Measurements from ENCODE around the gene TOGARAM2. TPM values are rescaled to one million over a fixed set of nuclear protein-coding genes. Genes with fewer than 3 reads are reported as not detected.
"Not testable (repeated sequence)": the region's sequence is repeated elsewhere in the genome, so short reads cannot be mapped to it uniquely, and the experiment has no call there.

TOGARAM2 gene
- total and polyA plus RNA-seq, 2 experiments from 2014 or later: not detected

DNA sequence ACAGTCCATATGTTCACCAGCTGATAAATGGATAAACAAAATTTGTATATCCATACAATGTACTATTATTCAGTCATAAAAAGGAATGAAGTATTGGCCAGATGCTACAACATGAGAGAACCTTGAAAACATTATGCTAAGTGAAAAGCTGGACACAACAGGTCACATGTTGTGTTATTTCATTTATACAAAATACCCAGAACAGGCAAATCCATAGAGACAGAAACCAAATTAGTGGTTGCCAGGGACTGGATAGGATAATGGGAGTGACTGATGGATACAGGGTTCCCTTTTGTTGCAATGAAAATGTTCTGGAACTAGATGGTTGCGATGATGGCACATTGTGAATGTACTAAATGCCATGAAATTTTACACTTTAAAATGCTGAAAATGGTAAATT, 103.5 kb downstream of the TOGARAM2 start:
- Histone ChIP-seq H3K79me2 (ENCODE audit: insufficient read depth) (no peaks in the 10 kb centered on the region), H3K27ac (no peak overlapping the region), H3F3A (ENCODE audit: insufficient read depth) (no peaks in the 10 kb centered on the region), H3K9me2 (ENCODE audit: insufficient read depth) (no peaks in the 10 kb centered on the region), H4K20me1 (ENCODE audit: insufficient read depth) (no peaks in the 10 kb centered on the region), H3K36me3 (ENCODE audit: low read depth) (no peaks in the 10 kb centered on the region), H3K9me3 (ENCODE audit: low read depth) (no peaks in the 10 kb centered on the region), H3K27me3 (replicated peaks; ENCODE audit: insufficient read depth) (no peaks in the 10 kb centered on the region), H3K4me3 (no peak overlapping the region), H3K4me2 (ENCODE audit: unreplicated experiment) (no peak overlapping the region), H3K4me1 (ENCODE audit: insufficient read depth) (no peaks in the 10 kb centered on the region), H3K9ac (no peak overlapping the region), H2AFZ (no peak overlapping the region)
- no peak for DNase-seq
- 95 to 100% methylated on average over 1 of the region's 1 CpG for WGBS, 2 experiments (ENCODE audit: low coverage in 1 of 2, low lambda C conversion rate in 2 of 2, missing lambda C conversion rate in 2 of 2)
- TF ChIP-seq EZH2 (IDR thresholded peaks at IDR 0.05; ENCODE audit: insufficient read depth, poor library complexity, severe bottlenecking) (no peak), EZH2phosphoT487 (IDR thresholded peaks at IDR 0.05; ENCODE audit: insufficient read depth, low read depth) (no peak)
- in situ Hi-C loops (cut with MboI): no loop called here

DNA sequence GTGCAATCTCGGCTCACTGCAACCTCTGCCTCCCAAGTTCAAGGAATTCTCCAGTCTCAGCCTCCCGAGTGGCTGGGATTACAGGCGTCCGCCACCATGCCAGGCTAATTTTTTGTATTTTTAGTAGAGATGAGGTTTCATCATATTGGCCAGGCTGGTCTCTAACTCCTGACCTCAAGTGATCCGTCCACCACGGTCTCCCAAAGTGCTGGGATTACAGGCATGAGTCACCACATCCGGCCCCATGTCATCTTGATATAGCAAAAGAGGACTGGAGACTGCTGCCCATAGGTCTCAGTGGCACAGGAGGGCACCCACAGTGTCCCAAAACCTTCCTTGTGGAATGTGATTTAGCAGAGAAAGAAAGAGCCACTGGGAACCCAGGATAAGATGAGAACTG, 109.2 kb downstream of the TOGARAM2 start:
- H3K9me3 ChIP-seq (ENCODE audit: low read depth); H3K4me3 ChIP-seq; H3K4me2 ChIP-seq (ENCODE audit: unreplicated experiment); H3F3A ChIP-seq (ENCODE audit: insufficient read depth); H3K36me3 ChIP-seq (ENCODE audit: low read depth); H3K27me3 ChIP-seq (replicated peaks; ENCODE audit: insufficient read depth); H3K9me2 ChIP-seq (ENCODE audit: insufficient read depth); H3K27ac ChIP-seq; in situ Hi-C loops (cut with MboI); H2AFZ ChIP-seq; H4K20me1 ChIP-seq (ENCODE audit: insufficient read depth); H3K9ac ChIP-seq; DNase-seq; H3K4me1 ChIP-seq (ENCODE audit: insufficient read depth); H3K79me2 ChIP-seq (ENCODE audit: insufficient read depth): not testable (repeated sequence)
- WGBS, 2 experiments (ENCODE audit: low coverage in 1 of 2, low lambda C conversion rate in 2 of 2, missing lambda C conversion rate in 2 of 2): 68 to 74% methylated on average over 7 of the region's 7 CpGs

DNA sequence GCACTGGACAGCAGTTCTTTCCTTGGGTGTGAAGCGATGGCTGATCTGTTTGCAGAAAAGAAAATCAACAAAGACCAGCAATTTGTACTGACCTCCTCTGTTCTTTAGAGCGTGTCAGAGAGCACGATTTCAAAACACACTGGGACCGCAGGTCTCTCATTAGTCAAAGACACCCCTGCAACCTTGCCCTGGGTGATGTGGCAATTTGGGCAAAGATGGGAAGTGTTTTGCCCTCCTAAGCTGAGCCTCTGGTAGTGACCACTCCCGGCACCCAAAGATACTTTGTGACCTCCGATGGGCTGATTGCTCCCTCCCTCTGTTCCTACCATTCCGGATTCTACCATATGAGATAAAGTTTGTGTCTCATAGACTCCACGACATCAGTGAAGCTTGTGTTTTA, 115.9 kb downstream of the TOGARAM2 start:
- Histone ChIP-seq H3K4me2 (ENCODE audit: unreplicated experiment) (no peak overlapping the region), H2AFZ (no peak overlapping the region), H3K79me2 (ENCODE audit: insufficient read depth) (no peaks in the 10 kb centered on the region), H3K4me1 (ENCODE audit: insufficient read depth) (no peaks in the 10 kb centered on the region), H3K27me3 (replicated peaks; ENCODE audit: insufficient read depth) (no peaks in the 10 kb centered on the region), H3K9me3 (ENCODE audit: low read depth) (no peaks in the 10 kb centered on the region), H3K4me3 (no peak overlapping the region), H4K20me1 (ENCODE audit: insufficient read depth) (no peaks in the 10 kb centered on the region), H3F3A (ENCODE audit: insufficient read depth) (no peaks in the 10 kb centered on the region), H3K36me3 (ENCODE audit: low read depth) (no peaks in the 10 kb centered on the region), H3K27ac (no peak overlapping the region), H3K9me2 (ENCODE audit: insufficient read depth) (no peaks in the 10 kb centered on the region), H3K9ac (no peak overlapping the region)
- WGBS, 2 experiments (ENCODE audit: low coverage in 1 of 2, low lambda C conversion rate in 2 of 2, missing lambda C conversion rate in 2 of 2): 82 to 83% methylated on average over 8 of the region's 8 CpGs
- no peak for DNase-seq
- in situ Hi-C loops (cut with MboI): no loop called here
- TF ChIP-seq EZH2 (IDR thresholded peaks at IDR 0.05; ENCODE audit: insufficient read depth, poor library complexity, severe bottlenecking) (no peak), EZH2phosphoT487 (IDR thresholded peaks at IDR 0.05; ENCODE audit: insufficient read depth, low read depth) (no peak)

DNA sequence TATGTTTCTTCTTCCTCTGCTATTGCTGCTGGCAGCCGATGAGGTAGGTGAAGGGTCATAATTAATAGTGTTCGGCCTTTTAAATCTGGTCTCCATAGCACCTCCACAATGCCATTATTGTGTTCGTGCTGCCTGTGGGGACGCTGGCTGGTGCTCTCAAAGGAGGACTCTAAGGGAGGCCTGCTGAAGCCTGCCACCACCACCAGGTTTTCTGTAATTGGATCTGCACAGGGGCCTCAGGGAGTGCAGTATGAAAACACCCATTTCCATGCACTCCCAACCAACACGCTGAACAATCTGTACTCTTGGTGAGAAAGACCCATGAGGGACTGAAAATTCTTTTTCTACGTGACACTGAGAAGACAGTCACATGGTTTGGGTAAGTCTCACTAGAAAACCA, 116.5 kb downstream of the TOGARAM2 start:
- Histone ChIP-seq H3F3A (ENCODE audit: insufficient read depth) (no peaks in the 10 kb centered on the region), H3K4me3 (no peak overlapping the region), H3K4me2 (ENCODE audit: unreplicated experiment) (no peak overlapping the region), H3K27me3 (replicated peaks; ENCODE audit: insufficient read depth) (no peaks in the 10 kb centered on the region), H3K27ac (no peak overlapping the region), H4K20me1 (ENCODE audit: insufficient read depth) (no peaks in the 10 kb centered on the region), H3K4me1 (ENCODE audit: insufficient read depth) (no peaks in the 10 kb centered on the region), H2AFZ (no peak overlapping the region), H3K9ac (no peak overlapping the region), H3K9me3 (ENCODE audit: low read depth) (no peaks in the 10 kb centered on the region), H3K36me3 (ENCODE audit: low read depth) (no peaks in the 10 kb centered on the region), H3K9me2 (ENCODE audit: insufficient read depth) (no peaks in the 10 kb centered on the region), H3K79me2 (ENCODE audit: insufficient read depth) (no peaks in the 10 kb centered on the region)
- WGBS, 2 experiments (ENCODE audit: low coverage in 1 of 2, low lambda C conversion rate in 2 of 2, missing lambda C conversion rate in 2 of 2): 66 to 75% methylated on average over 6 of the region's 6 CpGs
- in situ Hi-C loops (cut with MboI): no loop called here
- TF ChIP-seq EZH2phosphoT487 (IDR thresholded peaks at IDR 0.05; ENCODE audit: insufficient read depth, low read depth) (no peak), EZH2 (IDR thresholded peaks at IDR 0.05; ENCODE audit: insufficient read depth, poor library complexity, severe bottlenecking) (no peak)
- no peak for DNase-seq

DNA sequence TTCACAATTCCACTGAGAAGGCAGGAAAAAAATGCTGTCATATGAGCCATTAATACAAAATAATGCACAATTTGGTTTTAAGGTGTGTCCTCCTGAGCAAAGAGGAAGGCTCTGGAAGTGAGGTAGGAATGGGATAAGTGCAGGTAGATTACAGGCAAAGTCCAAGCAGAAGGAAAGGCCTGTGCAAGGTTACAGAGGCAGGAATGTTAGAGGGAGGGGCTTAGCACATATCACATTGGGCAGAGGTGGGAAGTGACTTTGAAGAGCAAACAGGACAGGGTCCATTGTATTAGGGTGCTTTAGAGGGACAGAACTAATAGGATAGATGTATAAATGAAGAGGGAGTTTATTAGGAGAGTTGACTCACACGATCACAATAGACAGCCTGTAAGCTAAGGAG, 119.5 kb downstream of the TOGARAM2 start:
- Histone ChIP-seq H3K36me3 (ENCODE audit: low read depth) (no peaks in the 10 kb centered on the region), H3K9me3 (ENCODE audit: low read depth) (no peaks in the 10 kb centered on the region), H3K4me1 (ENCODE audit: insufficient read depth) (no peaks in the 10 kb centered on the region), H3F3A (ENCODE audit: insufficient read depth) (no peaks in the 10 kb centered on the region), H2AFZ (no peak overlapping the region), H3K4me2 (ENCODE audit: unreplicated experiment) (no peak overlapping the region), H3K79me2 (ENCODE audit: insufficient read depth) (no peaks in the 10 kb centered on the region), H3K4me3 (no peak overlapping the region), H3K9me2 (ENCODE audit: insufficient read depth) (no peaks in the 10 kb centered on the region), H3K9ac (no peak overlapping the region), H3K27ac (no peak overlapping the region), H3K27me3 (replicated peaks; ENCODE audit: insufficient read depth) (no peaks in the 10 kb centered on the region), H4K20me1 (ENCODE audit: insufficient read depth) (no peaks in the 10 kb centered on the region)
- in situ Hi-C loops (cut with MboI): no loop called here
- WGBS, 2 experiments (ENCODE audit: low coverage in 1 of 2, low lambda C conversion rate in 2 of 2, missing lambda C conversion rate in 2 of 2): 45 to 69% methylated on average over 1 of the region's 1 CpG
- TF ChIP-seq EZH2phosphoT487 (IDR thresholded peaks at IDR 0.05; ENCODE audit: insufficient read depth, low read depth) (no peak), EZH2 (IDR thresholded peaks at IDR 0.05; ENCODE audit: insufficient read depth, poor library complexity, severe bottlenecking) (no peak)
- no peak for DNase-seq

Small RNA genes lying within 50 kb of the gene (small RNA-seq; reads per million reads assigned to genes)
- not detected for gene RF00019 (ENCODE audit: low read depth, low replicate concordance)

Other genes with a start within 250 kb of the TOGARAM2 start
- gene PPP1CB, start 229.5 kb upstream of the TOGARAM2 start, total RNA-seq (2014; rRNA removed; shearing (Covaris generic)): 119 and 127 TPM in 2 replicates
- 122 and 125 TPM in 2 replicates for gene PPP1CB, start 229.5 kb upstream of the TOGARAM2 start, polyA plus RNA-seq (2016; fragmentation: Nextera tagmentation; extraction: Ambion mirVana)
- not detected in 2 replicates for gene SPDYA, start 170.5 kb upstream of the TOGARAM2 start, total RNA-seq (2014; rRNA removed; shearing (Covaris generic))
- 0.56 and 1.2 TPM in 2 replicates for gene SPDYA, start 170.5 kb upstream of the TOGARAM2 start, polyA plus RNA-seq (2016; fragmentation: Nextera tagmentation; extraction: Ambion mirVana)
- 11.0 and 13.6 TPM in 2 replicates for gene TRMT61B, start 111.0 kb upstream of the TOGARAM2 start, total RNA-seq (2014; rRNA removed; shearing (Covaris generic))
- 21.1 and 21.8 TPM in 2 replicates for gene TRMT61B, start 111.0 kb upstream of the TOGARAM2 start, polyA plus RNA-seq (2016; fragmentation: Nextera tagmentation; extraction: Ambion mirVana)
- gene WDR43, start 86.6 kb upstream of the TOGARAM2 start, total RNA-seq (2014; rRNA removed; shearing (Covaris generic)): 68.9 and 71.8 TPM in 2 replicates
- 28.5 and 31.3 TPM in 2 replicates for gene WDR43, start 86.6 kb upstream of the TOGARAM2 start, polyA plus RNA-seq (2016; fragmentation: Nextera tagmentation; extraction: Ambion mirVana)
- not detected in 2 replicates for gene PCARE, start 93.2 kb downstream of the TOGARAM2 start, total RNA-seq (2014; rRNA removed; shearing (Covaris generic))
- not detected in 2 replicates for gene PCARE, start 93.2 kb downstream of the TOGARAM2 start, polyA plus RNA-seq (2016; fragmentation: Nextera tagmentation; extraction: Ambion mirVana)
- 51.2 and 55.2 TPM in 2 replicates for gene CLIP4, start 134.1 kb downstream of the TOGARAM2 start, total RNA-seq (2014; rRNA removed; shearing (Covaris generic))
- gene CLIP4, start 134.1 kb downstream of the TOGARAM2 start, polyA plus RNA-seq (2016; fragmentation: Nextera tagmentation; extraction: Ambion mirVana): 33.3 and 35.3 TPM in 2 replicates

Measured in GM23248 (cell line).